HG03175 (cell line): Measurements from ENCODE around the gene HIBADH.

Source experiments
- ATAC-seq: cut with Tn5 transposase; IDR thresholded peaks from one replicate; pipeline ENCODE4 v1.9.1; 2021; ENCODE audit warnings: mild to moderate bottlenecking, moderate library complexity; ENCODE audit not compliant: unreplicated experiment

The HIBADH gene

DNA sequence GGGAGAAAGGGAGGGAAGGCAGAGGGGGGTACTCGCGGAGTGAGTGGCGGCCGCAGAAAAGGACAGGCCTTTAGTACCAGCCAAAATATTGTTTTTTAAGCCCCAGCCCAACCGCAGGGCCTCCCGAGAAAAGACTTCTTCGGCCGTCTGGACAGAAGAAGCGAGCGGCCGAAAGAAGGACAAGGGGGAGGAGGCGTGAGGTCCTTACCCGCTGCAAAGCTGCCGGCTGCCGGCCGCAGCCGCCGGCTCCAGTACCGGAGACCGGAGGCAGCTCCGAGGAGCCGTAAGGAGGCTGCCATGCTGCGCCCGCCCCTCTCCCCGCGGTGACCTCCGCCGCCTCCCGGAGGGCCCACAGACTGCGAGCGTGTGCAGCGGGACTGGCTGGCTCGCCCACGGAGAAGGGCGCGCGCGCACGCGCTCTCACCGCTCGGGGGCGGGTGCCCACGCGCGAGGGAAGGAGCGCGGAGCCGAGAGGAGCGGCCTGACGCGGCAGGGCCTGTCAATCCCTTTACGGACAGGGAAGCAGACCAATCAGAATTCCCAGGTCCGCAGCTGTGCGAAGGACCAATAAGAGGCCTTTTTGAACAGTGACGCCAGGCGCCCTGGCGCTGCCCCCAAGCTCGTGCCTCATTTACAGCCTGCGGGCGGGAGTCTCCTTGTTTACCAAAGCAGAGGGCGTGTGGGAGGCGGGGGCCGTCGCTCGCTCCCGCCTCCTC, at the start of gene HIBADH:
Gene HIBADH, minus strand, starts transcription at position 394 of the 716 bp plus-strand sequence. Its CDS starts 95 bp downstream, at position 299.
- ATAC-seq, result peak; percentile 100

DNA sequence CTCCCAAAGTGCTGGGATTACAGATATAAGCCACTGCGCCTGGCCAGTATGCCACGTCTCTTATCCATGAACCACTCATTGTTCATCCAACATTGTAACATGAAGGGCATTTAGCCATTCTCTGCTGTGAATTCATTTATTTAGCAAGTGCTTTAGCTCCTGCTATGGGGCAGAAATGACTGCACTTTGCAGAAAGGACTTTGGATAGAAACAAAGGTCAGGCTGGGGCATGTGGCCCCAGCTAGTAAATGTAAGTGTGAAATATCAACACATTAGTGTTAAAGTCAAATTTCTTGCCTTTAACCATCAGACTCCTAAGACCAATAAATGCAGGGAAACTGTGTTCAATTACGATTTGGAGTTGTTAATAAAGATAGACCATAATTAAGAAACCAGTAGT, 49.5 kb upstream of the HIBADH start:
- no peak for ATAC-seq

DNA sequence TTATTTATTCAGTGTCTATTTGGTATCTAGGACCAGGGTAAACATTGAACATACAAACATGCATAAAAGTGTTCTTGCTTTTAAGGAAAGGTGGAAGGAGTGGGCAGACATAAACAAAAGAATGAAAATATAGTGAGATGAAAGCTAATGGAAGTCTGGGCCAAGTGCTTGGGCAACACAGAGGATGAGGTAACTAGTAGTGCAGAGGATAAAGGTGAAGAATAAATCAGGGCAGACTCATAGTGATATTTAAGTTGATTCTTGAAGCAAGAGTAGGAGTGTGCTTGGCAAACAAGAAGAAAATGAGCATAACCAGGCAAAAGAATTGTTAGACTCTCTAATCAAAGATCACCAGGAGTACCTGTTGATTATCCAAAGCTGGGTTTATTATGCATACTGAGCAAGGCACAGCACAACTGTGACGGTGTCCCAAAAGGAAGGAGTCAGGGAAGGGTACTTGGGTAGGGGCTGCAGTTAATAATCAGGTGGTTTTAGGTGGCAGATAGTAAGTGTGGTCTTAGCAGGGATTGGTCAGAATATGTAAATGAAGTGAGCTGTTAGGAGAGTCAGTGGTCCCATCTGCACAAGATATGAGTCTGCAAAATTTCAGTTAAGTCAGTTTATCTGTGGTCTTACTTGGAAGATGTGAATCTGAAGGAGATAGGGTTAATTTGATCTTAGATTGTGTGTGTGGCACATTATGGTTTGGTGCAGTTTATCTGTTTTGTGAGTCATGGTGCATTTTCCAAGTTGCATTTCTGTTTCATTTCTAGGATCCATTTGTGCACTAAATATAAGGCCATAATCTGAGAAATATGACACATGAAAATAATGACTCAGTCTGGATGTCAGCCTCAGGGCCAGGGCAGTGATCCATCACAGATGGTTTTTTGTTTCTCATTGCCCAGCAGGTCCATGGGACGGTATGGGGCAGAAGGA, 46.7 kb upstream of the HIBADH start:
- no peak for ATAC-seq

DNA sequence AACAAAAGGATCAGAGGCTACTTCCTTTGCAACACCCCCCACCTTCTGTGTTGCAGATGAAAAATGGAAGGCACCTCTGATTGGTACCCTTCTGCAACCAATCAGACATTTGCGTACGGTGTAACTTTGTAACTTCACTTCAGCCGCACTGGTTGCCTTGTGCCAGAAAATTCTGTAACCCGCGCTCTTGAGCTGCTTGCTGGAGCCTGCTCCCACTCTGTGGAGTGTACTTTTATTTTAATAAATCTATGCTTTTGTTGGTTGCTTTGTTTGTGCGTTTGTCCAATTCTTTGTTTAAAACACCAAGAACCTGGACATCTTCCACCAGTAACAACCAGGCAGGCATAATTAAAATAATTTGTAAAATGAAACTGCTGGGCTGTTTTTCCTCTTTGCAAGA, 45.8 kb upstream of the HIBADH start:
- ATAC-seq, result no peak

DNA sequence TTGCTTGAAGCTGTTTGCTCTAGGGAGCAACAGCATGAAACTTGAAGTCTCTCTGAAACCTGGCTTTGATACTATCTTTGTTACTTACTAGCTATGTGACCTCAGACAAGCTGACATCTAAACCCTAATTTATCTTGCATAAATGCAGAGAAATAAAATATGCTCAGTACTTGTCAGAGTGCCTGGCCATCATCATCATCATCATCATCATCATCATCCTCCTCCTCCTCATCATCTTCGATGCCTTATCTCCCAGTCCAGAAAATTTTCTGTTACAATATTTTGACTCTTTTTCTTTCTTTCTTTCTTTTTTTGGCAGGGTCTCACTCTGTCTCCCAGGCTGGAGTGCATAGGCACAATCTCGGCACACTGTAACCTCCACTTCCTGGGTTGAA, 42.5 kb upstream of the HIBADH start:
- no peak for ATAC-seq

DNA sequence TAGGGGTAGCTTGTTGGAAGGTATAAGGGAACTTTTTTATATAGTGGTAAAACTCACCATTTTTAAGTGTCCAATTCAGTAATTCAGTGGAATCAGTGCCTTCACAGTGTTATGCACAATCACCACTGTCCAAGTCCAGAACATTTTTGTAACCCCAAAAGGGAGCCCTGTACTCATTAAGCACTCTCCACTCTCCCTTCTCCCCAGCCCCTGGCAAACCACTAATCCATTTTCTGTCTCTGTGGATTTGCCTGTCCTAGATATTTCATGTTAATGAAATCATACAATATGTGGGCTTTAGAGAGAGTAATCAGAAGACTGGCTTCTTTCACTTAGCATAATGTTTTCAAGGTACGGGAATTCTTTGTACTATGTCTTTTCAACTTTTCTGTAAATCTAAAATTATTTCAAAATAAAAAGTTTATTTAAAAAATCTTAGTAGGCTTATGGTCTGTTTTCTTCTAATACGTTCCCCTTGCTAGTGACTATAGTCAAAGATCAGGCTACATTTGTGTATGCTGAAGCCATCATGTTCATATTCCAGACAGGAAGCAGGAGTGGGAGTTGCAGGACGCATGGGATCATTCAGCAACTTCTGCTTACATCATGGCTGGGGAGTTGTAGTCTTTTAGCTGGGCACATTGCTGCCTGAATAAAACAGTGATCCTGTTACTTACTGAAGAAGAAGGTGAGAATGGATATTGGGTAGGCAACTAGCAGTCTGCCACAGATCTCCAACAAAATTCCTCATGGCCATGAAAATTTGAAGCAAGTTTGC, 41.9 kb upstream of the HIBADH start:
- ATAC-seq, result no peak

DNA sequence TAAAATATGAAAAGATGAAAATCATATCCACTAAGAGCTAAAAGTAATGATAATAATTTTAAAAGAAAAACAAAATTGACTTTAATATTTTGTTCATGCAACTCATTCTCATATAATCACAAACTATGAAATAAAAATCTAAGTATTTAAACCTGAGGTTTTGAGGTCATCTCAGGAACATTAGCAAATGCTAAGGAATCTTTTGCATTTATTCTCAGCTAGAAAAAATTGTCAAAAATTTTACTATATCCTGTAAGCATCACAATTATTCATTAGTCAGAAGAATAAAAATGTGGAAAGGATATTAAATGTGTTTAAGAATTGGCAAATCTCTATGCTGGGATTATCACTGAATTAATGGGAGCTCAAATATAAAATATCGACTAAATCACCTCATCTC, 40.5 kb upstream of the HIBADH start:
- no peak for ATAC-seq

DNA sequence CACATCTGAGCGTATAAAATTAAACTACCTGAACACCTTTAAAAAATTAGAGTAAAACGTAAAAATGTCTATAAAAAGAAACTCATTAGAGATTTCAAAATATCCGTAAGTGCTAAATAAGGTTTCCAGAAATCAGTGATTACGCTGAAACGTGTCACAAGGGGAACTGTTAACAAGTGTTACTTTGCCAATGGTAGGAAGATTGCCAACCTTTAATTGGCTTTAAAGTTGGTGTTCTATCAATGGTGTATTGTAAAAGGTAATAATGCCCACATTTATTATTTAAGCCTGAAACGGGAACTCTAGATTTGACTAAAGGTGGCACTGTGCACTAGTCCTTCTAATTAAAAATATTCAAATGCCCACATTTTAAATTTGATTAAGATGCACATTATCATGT, 37.8 kb upstream of the HIBADH start:
- no peak for ATAC-seq

DNA sequence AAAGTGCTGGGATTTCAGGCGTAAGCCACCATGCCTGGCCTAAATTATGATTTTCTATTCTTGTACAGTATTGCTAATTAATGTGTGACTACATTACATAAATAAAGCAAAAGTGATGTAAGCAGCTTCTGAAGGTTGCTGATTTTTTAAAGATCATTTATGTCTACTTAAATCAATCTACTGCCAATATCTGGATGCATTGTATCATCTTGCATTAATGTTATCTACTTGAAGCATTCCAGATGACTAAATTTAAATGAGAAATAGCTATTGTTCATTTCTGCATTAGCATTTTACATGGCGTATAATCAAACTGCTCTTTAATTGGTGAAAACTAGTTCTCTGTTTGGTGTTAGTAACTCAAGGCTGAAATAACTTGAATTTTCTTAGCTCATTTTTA, 37.1 kb upstream of the HIBADH start:
- no peak for ATAC-seq

DNA sequence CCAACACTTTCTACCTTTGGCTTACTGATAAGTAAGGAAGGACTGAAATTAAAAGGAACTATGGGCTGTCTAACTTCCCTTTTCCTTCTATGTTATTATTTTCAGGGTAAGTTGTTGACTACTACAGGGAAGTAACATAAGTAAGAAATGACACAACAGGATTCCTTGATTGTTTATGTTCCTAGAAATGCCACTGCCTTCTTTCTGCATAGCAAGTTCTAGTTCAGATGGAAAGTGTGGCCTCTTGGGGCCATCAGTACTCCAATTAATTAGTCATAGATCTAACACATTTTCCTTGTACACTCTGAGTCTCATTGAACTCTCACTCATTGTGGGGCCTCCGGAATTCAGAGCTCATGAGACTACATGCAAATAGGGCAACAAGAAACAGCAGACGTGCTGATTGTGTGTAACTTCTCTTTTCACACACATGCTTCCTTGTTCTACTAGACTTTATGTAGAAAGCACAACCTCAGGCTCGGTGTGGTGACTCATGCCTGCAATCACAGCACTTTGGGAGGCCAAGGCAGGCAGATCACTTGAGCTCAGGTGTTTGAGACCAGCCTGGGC, 35.3 kb upstream of the HIBADH start:
- peak; percentile 68 for ATAC-seq

DNA sequence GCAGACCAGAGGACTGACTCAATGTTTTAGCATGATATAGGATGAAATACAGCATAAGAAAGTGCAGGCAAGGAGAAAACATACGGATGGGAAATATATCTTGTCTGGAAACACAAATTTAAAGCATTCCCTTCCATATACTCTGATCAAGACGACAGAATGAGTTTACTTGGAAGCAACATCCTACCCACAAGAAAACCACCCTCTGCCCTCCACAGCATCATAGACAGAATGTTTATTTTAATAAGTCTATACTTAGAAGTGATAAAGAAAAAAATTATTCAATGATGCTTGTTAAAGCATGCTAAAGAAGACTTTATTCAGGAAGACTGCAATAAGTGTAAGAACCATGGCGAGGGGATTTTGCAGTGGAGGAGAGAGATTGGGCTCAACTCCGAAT, 32.4 kb upstream of the HIBADH start:
- no peak for ATAC-seq

DNA sequence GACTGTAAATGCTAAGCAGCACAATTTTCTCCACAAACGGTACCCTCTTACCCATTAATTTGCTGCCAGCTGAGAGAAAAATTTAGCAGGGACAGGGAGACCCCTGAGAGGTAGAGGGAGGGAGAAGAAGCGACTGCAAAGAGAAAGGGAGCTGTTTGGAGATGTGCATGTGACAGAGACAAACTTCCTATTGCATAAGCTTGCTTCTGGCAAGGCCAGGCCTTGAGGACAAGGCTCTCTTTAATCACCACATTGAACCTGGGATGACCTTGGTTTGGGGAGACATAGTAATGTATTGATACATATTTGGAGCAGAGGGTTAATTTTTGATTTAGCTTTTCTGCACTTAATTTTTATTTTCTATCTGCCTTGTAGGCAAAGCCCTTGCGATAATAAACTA, 31.1 kb upstream of the HIBADH start:
- ATAC-seq, result no peak

DNA sequence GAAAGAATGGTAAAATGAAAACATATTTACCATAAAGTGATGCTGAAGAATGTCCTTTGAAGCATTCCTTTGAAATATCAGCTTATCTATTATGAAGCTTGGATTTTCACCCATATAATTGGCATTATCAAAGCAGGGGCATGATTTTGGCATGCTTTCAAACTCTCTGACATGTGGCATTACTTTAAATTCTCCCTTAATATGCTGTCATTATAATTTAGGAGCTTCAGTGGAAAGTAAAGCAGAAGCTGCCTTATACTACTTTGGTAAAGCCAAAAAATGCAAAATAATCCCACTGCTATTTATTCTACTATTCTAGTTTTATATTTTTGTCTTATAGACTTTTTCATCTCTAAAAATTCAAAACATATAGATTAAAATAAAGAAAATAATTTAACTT, 28.0 kb upstream of the HIBADH start:
- ATAC-seq, result no peak

DNA sequence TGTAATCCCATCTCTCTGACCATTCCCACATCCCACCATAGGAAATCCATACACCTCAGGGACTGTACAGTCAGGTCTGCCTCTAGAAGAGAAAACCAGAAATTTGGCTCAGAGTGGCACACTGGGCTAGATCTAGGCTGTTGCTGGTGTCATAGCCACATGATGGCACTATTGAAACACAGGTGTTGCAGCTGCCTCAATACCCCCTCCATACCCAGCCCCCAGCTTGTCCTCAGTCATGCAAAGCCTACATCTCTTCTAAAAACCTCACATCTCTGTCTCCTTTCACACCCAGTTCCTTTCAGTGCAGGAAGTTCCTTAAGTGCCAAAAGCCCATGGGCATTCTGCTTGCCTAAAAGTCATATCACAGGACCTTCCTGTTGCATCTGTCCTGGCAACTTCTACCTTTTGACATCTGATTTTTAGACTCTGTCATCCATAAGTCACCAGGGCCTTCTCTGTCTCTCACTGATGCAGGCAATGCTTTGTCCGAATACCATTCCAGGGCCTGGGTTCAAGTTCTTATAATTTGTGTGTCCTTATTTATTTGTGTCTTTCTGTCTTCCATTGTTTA, 27.0 kb upstream of the HIBADH start:
- ATAC-seq, result no peak

DNA sequence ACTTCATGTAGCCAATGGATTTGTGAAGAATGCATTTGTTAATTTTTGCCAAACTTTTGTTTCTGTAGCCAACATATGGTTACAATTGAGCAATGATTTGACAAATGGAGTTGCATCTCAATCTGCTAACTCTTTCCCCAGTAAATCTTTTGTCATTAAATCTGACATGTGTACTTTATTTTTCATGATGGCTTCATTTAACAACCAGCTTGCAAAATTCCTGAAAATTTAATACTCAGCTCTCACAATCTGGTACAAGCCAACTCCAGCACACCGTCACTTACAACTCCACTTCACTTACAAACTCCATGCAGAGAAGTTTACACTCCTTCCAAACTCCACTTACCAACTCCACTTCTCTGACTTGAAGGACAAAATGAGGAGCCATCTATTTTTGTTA, 26.5 kb upstream of the HIBADH start:
- no peak for ATAC-seq

DNA sequence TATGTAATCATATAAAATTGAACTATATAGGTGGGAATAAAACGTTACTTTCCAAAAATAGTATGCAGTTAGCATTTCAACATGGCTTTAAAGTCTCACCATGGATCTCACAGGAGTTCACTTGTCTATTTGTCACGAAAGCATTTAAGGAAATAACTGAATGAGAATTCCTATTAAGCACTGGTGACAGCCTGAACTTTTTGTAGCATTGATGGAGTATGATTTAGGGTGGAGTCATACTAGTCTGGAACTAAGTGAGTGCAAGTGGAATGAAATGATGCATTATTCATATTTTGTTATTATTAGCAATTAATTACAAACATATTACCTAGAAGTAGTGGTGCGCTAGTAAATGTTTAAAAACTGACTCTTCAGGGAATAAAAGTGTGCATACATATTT, 26.0 kb upstream of the HIBADH start:
- no peak for ATAC-seq

DNA sequence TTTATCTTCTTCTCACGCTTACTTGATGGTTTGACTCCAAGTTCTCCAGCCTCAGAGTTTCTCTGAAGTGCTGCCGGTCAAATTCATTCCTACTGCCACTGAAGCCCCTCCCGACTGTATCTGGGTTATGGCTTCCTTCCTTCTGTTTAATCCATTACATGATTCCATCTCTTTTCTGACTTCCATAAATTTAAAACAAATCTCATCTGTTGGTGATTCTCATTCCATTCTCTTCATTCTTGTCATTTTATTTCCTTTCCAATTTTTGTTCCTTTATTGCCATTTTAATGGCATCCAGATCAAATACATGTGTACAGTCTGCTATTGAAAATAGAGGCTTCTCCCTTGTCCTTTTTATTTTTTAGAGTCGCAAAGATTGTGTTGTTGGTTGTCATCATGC, 25.4 kb upstream of the HIBADH start:
- no peak for ATAC-seq

DNA sequence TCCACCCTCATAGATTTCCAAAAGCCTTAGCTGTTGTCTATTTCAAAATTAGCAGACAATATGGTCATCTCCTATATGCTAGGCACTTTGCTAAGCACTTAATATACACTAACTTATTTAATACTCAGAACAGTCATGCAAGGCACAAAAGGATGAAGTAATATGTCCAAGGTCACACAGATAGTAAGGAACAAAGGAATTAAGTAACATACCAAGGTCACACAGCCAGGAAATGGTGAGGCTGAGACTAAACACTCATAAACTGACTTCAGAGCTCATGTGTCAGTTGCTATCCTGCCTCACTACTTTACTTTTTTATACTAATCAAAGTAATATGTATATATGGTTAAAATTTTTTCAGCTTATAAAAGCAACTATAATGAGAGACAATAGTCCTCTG, 23.6 kb upstream of the HIBADH start:
- no peak for ATAC-seq

DNA sequence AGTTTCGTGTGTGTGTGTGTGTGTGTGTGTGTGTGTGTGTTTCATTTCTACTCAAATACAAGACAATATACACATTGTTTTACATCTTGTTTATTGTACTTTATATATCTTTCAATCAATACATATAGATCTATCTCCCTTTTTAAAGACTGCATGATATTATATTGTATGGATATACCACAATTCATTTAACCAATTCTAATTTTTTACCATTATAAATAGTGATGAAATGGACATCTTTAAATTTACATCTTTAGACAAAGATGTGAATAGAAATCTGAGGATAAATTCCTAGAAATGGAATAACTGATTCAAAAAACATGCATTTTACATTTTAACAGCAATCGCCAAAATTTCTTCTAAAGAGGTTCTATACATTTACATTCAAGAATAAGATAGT, 23.2 kb upstream of the HIBADH start:
- ATAC-seq, result no peak

DNA sequence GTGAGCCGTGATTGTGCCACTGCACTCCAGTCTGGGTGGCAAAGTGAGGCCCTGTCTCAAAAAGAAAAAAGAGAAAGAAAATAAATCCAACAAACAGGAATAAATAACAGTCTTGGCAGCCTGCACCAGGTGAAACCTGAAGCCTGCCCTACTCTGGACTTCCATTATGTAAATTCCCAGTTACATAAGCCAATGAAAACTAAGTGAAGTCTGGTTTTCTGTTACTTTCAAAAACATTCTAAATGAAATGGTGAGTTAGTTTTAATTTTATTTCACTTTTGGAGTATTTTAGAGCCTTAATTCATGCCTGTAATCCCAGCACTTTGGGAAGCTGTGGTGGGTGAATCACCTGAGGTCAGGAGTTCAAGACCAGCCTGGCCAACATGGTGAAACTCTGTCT, 22.5 kb upstream of the HIBADH start:
- no peak for ATAC-seq

DNA sequence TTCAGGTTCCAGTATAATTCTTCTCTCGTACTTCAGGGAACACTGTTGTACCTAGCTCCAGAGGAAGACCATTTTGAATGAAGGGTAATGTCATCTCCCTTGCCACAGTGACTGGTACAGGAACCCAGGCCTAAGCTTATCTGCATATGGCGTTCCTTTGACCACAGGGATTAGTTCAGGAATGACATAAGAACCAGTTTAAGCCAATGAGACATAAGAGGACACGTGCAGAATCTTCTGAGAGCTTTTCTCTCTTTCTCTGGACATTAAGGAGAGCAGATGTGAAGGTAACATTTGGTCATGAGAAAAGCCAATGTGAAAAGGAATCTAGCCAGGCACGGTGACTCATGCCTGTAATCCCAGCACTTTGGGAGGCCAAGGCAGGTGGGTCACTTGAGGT, 21.8 kb upstream of the HIBADH start:
- no peak for ATAC-seq
